Prostate gland (tissue), 2 donors: ENCODE results near the gene CCDC32.

ENCODE experiments used
- POLR2A ChIP-seq: fragments of 450-650 bp; IDR thresholded peaks from one replicate; pipeline ENCODE4 v1.6.1; 2016; ENCODE audit warnings: antibody characterized with exemption, mild to moderate bottlenecking
- POLR2AphosphoS5 ChIP-seq: sonication (generic); formaldehyde crosslinking; IDR thresholded peaks from one replicate; pipeline ENCODE4 v1.6.1; 2017; ENCODE audit warnings: antibody characterized with exemption
- TF ChIP-seq, protein P1 (sequence below), 4 experiments: fragments of 200-600 bp in 2 of 4; fragments of 450-650 bp in 2 of 4; sonication (generic) in 2 of 4; IDR thresholded peaks; 1 replicate in 3 of 4; 2 replicates in 1 of 4; pipeline ENCODE4 v1.5.1; 2016 to 2019; ENCODE audit warnings: antibody characterized with exemption in 4 of 4, mild to moderate bottlenecking in 2 of 4, moderate library complexity in 2 of 4

DNA sequence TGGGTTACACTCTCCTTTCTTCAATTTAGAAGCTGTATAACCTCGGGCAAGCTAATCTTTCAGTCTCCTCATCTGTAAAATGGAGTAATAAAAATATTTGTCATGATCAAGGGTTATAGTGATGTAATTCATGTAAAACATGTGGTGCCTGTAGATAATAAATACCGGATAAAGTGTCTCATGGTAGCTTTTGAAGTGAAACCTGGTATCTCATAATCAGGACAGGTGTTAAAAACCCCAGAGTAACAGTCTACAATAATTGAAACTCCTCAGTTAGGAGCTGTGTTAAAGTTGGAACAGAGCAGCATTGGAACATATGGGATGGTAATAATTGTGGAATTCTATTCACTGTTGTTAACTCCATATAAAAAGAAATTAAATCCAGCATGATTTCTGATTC lies 28.3 kb upstream of the CCDC32 start:
- TF ChIP-seq, protein P1, sequence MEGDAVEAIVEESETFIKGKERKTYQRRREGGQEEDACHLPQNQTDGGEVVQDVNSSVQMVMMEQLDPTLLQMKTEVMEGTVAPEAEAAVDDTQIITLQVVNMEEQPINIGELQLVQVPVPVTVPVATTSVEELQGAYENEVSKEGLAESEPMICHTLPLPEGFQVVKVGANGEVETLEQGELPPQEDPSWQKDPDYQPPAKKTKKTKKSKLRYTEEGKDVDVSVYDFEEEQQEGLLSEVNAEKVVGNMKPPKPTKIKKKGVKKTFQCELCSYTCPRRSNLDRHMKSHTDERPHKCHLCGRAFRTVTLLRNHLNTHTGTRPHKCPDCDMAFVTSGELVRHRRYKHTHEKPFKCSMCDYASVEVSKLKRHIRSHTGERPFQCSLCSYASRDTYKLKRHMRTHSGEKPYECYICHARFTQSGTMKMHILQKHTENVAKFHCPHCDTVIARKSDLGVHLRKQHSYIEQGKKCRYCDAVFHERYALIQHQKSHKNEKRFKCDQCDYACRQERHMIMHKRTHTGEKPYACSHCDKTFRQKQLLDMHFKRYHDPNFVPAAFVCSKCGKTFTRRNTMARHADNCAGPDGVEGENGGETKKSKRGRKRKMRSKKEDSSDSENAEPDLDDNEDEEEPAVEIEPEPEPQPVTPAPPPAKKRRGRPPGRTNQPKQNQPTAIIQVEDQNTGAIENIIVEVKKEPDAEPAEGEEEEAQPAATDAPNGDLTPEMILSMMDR (IDR thresholded peaks at IDR 0.05): no peak
- TF ChIP-seq POLR2A (no peak), POLR2AphosphoS5 (no peak)
